OCI-LY7 (cell line): Measurements from ENCODE around the gene ACCSL.

Experiments
- EZH2phosphoT487 ChIP-seq: fragments of 200-600 bp; sonication (generic); IDR thresholded peaks from 2 replicates; pipeline ENCODE4 v1.6.1; 2018; ENCODE audit warnings: low read depth, borderline replicate concordance, mild to moderate bottlenecking, mixed run types, antibody characterized with exemption, low read length, moderate library complexity, mixed read lengths
- TF ChIP-seq, protein P1 (sequence below): fragments of 200-600 bp; sonication (generic); conservative IDR thresholded peaks from 2 replicates; pipeline ENCODE4 v1.5.1; 2014; ENCODE audit warnings: mild to moderate bottlenecking, antibody characterized with exemption, low read length, moderate library complexity, mixed read lengths

- TF ChIP-seq, protein P1, sequence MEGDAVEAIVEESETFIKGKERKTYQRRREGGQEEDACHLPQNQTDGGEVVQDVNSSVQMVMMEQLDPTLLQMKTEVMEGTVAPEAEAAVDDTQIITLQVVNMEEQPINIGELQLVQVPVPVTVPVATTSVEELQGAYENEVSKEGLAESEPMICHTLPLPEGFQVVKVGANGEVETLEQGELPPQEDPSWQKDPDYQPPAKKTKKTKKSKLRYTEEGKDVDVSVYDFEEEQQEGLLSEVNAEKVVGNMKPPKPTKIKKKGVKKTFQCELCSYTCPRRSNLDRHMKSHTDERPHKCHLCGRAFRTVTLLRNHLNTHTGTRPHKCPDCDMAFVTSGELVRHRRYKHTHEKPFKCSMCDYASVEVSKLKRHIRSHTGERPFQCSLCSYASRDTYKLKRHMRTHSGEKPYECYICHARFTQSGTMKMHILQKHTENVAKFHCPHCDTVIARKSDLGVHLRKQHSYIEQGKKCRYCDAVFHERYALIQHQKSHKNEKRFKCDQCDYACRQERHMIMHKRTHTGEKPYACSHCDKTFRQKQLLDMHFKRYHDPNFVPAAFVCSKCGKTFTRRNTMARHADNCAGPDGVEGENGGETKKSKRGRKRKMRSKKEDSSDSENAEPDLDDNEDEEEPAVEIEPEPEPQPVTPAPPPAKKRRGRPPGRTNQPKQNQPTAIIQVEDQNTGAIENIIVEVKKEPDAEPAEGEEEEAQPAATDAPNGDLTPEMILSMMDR: no peak
- TF ChIP-seq EZH2phosphoT487: no peak
Observed at GRCh38 chr11:44016131-44016530, 31.6 kb upstream of the ACCSL start.
